ENCODE results near the gene CACNA1B.

GRCh38 chr9:137902646-137903045 lies 25.1 kb downstream of the CACNA1B start:
- TF ChIP-seq POLR2A (IDR thresholded peaks at IDR 0.05) (no peak), CTCF (IDR thresholded peaks at IDR 0.05) (no peak)
